ENCODE measurements around the gene HARBI1. TPM values are rescaled to one million over a fixed set of nuclear protein-coding genes. Genes with fewer than 3 reads are reported as not detected.

HARBI1 gene
- total RNA-seq, 3 donors from 2014 or later, result 1.6 to 9.1 (median 3.5) TPM

DNA sequence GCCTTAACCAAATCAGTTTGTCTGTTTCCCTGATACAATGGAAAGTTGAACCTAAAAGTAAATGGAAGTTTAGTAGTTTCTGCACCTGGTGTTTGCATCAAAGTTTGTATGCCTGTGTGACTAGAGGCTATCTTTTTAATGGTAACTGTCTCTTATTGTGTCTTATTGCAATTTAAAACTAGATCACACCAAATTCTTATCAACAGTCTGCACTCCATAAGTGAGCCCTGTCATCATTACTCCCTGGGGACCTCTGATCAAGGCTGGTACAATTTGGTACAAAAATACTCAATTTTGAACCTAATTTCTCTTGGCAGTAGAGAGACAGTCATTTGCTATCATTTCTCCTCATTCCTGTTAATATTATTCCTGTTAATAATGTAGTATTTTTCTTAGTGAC lies 45.3 kb upstream of the HARBI1 start:
- Histone ChIP-seq H3K27ac (no peak overlapping the region), H3K9me3 (no peaks in the 10 kb centered on the region), H3K27me3 (no peaks in the 10 kb centered on the region), H3K4me1 (no peaks in the 10 kb centered on the region), H3K4me3 (no peak overlapping the region), H3K36me3 (peaks cover 11% of the 10 kb centered on the region)
- no peak for DNase-seq (ENCODE audit: low spot score in 2 of 2)
- TF ChIP-seq CTCF (IDR thresholded peaks at IDR 0.05) (no peak), POLR2AphosphoS5 (IDR thresholded peaks at IDR 0.05) (no peak), POLR2A (IDR thresholded peaks at IDR 0.05) (no peak)
- intact Hi-C loops (cut with DNase I; ENCODE audit: low total_unique reads), result no loop called here

DNA sequence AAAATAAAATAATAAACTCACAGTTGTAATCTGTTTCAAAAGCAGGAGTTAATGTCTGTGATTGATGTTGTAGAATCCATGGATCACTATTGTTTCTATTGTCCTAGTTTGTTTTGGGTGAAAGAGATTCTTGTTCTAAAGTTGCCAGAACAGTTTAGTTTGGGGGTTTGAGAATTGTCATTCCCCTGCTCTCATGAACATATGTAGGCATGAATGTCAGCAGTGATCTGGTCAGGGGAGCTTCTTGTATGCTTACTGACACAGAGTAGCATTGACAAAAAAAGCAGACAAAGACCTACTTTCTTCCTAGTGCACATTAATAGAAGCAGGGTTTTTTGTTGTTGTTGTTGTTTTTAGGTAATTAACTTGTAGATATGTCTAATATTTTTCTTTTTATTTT lies 44.8 kb upstream of the HARBI1 start:
- Histone ChIP-seq H3K9me3 (no peaks in the 10 kb centered on the region), H3K27me3 (no peaks in the 10 kb centered on the region), H3K4me3 (no peak overlapping the region), H3K36me3 (peaks cover 11% of the 10 kb centered on the region), H3K4me1 (no peaks in the 10 kb centered on the region), H3K27ac (no peak overlapping the region)
- TF ChIP-seq CTCF (IDR thresholded peaks at IDR 0.05), result no peak
- TF ChIP-seq POLR2AphosphoS5 (IDR thresholded peaks at IDR 0.05), result no peak
- no peak for TF ChIP-seq POLR2A (IDR thresholded peaks at IDR 0.05)
- DNase-seq (ENCODE audit: low spot score in 2 of 2), result no peak
- intact Hi-C loops (cut with DNase I; ENCODE audit: low total_unique reads), result no loop called here

- no peak for DNase-seq (ENCODE audit: low spot score in 2 of 2)
- H3K4me1 ChIP-seq, result no peaks in the 10 kb centered on the region
- H3K9me3 ChIP-seq, result no peaks in the 10 kb centered on the region
- no peak overlapping the region for H3K4me3 ChIP-seq
- intact Hi-C loops (cut with DNase I; ENCODE audit: low total_unique reads), result no loop called here
- TF ChIP-seq CTCF (IDR thresholded peaks at IDR 0.05) (no peak), POLR2AphosphoS5 (IDR thresholded peaks at IDR 0.05) (no peak), POLR2A (IDR thresholded peaks at IDR 0.05) (no peak)
- H3K36me3 ChIP-seq, result peaks cover 15% of the 10 kb centered on the region
- no peak overlapping the region for H3K27ac ChIP-seq
- no peaks in the 10 kb centered on the region for H3K27me3 ChIP-seq
Observed at GRCh38 chr11:46659908-46660307, 42.9 kb upstream of the HARBI1 start.

- no peaks in the 10 kb centered on the region for H3K27me3 ChIP-seq
- peaks cover 15% of the 10 kb centered on the region for H3K36me3 ChIP-seq
- no peak overlapping the region for H3K4me3 ChIP-seq
- peak overlapping the region in 1 of 2 donors; percentile 58 for H3K27ac ChIP-seq
- intact Hi-C loops (cut with DNase I; ENCODE audit: low total_unique reads), result no loop called here
- DNase-seq (ENCODE audit: low spot score in 2 of 2), result no peak
- no peaks in the 10 kb centered on the region for H3K9me3 ChIP-seq
- no peak for TF ChIP-seq CTCF (IDR thresholded peaks at IDR 0.05)
- peak in 1 of 3 donors; percentile 32 for TF ChIP-seq POLR2AphosphoS5 (IDR thresholded peaks at IDR 0.05)
- H3K4me1 ChIP-seq, result no peaks in the 10 kb centered on the region
Observed at GRCh38 chr11:46658259-46658658, 41.2 kb upstream of the HARBI1 start.

DNA sequence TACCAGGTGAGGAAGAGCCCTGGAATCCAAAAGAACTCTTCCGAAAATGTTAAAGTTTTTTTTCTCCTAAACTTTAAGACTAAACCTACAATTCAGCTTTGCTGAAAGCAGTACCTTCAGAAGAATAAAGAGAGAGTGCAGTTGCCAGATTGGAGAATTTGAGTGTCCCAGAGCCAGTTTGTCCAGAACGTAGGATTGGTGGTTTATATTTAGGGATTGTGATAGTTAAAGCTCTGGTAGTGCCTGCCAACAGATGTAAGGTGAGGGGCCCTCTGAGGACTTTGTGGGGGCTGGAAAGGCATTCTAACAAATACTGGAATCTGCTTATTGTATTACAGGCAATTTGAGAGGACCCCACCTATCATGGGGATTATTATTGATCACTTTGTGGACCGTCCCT lies 40.2 kb upstream of the HARBI1 start:
- TF ChIP-seq CTCF (IDR thresholded peaks at IDR 0.05), result no peak
- TF ChIP-seq POLR2A (IDR thresholded peaks at IDR 0.05), result no peak
- TF ChIP-seq POLR2AphosphoS5 (IDR thresholded peaks at IDR 0.05), result no peak
- Histone ChIP-seq H3K36me3 (peaks cover 15% of the 10 kb centered on the region), H3K27ac (peak overlapping the region in 1 of 2 donors; percentile 4), H3K4me1 (no peaks in the 10 kb centered on the region), H3K4me3 (no peak overlapping the region), H3K27me3 (no peaks in the 10 kb centered on the region), H3K9me3 (no peaks in the 10 kb centered on the region)
- DNase-seq (ENCODE audit: low spot score in 2 of 2), result no peak
- intact Hi-C loops (cut with DNase I; ENCODE audit: low total_unique reads), result no loop called here

All from breast epithelium (tissue), 4 donors.